ENCODE data around the gene SLC7A10.
"Not testable (repeated sequence)": the region's sequence is repeated elsewhere in the genome, so short reads cannot be mapped to it uniquely, and the experiment has no call there.

The SLC7A10 gene

GRCh38 chr19:33215438-33216197 is 10.0 kb downstream of the SLC7A10 start:
- DNase-seq (ENCODE audit: low read depth): no peak

DNA sequence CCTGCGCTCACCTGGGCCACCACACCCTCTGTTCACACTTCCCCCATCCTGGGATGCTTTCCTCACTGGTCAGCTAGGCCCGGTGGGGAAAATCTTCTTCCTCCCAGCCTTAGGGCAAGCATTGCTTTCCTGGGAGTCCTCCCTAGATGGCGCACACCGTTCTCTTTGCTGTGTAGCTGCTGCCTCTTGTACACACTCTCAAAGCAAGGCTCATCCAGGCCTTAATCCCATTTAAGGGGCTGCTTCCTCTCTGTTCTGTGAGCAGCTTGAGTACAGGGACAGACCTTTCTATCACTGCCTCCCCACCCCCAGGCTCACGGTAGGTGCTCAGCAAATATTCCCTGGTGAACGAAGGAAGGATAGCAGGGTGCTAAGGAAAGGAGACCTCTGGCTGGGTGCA is 11.1 kb downstream of the SLC7A10 start:
- no peak for DNase-seq (ENCODE audit: low read depth)

GRCh38 chr19:33212436-33213172 is 13.0 kb downstream of the SLC7A10 start:
- DNase-seq (ENCODE audit: low read depth): no peak

- DNase-seq (ENCODE audit: low read depth): no peak
Measured at GRCh38 chr19:33211794-33212435, 13.7 kb downstream of the SLC7A10 start.

DNA sequence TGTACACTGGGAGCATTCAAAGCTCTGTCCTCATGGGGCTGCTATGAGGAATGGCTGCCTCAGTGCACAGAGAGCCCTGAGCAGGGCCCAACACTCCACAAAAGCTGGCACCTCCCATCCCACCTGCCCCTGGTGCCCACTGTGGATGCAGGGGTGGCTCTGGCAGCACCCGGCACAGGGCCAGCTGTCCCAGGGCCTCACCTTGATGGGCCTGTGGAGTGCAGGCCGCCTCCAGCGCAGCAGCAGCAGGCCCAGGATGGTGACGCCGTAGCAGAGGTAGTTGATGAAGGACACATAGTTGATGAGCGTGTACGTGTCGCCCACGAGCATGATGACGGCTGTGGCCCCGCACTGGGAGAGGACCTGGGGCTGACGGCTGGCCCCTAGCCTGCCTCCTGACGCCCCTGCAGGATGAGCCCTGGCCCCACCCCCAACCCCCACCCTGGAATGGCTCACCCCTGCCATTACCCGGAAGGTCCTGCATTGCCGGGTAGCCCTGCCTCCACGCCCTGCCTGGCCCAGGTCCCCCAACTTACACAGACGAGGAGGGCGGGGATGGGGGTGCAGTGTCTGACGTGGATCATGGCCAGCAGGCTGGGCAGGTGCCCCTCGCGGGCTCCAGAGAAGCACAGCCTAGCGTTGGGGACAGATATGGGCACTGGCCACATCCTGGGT is 15.2 kb downstream of the SLC7A10 start:
- DNase-seq (ENCODE audit: low read depth): no peak

DNA sequence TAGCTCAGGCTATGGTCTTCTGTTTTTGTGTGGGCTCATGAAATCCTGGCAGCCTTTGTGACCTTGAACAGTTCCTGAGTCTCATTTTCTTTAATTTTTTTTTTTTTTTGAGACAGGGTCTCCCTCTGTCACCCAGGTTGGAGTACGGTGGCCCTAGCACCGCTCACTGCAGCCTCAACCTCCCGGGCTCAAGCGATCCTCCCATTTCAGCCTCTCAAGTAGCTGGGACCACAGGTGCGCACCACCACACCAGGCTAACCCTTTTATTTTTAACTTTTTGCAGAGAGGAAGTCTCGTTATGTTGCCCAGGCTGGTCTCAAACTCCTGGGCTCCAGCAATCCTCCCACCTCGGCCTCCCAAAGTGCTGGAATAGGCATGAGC is 15.8 kb downstream of the SLC7A10 start:
- DNase-seq (ENCODE audit: low read depth): not testable (repeated sequence)

DNA sequence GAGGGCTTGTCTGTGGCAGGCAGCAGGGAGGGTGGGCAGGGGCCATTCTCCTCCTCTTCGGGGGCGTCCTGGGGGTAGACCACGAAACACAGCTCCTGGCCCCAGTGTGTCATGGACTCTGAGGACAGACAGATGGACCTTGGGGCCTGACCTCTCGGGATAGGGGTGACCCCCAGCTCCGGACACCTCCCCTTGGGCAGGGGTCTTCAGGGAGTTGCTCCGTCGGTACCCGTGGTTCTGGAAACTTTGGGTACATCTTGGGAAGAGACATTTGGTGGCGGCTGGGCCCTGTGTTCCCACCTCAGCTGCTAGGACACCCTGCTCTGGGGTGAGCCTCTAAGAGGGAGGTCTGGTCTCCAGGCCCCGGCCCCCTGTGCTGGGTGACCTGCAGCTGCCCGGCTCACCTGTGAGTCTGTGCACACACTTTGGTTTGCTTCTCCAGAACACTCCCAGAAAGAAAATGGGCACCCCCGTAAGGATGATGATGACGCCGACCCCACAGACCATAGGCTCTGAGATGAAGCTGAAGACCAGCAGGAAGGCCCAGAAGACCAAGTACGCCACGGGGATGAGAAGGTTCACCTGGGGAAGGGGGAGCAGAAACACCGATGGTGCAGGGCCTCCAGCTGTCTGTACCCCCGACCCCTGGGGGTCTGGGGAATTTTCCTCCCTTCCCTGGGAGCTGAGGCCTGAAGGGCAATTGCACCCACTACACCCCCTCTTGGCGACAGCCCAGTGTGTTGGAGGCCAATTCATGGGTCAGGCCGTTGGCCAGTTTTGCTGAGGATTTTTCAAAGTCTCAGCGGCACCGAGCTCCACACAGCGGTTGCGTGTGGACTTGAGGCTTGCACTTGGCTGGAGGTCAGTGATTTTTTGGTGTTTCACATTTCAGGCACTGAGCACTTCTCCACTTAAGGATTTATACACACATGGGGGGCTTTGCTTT is 16.5 kb downstream of the SLC7A10 start:
- DNase-seq (ENCODE audit: low read depth): no peak

DNA sequence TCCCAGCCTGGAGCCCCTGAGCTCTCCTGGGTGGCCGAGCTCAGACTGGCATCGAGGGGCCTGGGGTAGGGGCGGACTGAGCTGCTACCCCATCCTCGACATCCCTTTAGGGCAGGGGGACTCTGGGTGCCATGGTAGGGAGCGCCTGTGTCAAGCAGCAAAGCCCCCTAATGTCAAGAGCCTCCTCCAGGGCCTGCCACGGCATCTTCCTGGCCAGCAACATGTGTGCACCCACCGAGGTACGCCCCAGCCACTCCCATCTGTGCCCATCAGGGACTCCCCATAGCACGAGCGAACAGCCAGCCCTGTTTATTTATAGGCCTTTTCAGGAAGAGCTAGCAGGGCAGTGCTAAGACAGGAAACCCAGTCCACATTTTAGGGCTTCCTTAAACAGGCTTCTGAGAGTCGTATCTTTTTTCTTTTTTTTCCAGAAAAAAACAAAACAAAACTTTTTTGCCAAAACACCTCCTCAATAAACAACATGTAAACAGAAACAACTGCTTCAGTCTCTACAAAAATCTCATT is 17.2 kb downstream of the SLC7A10 start:
- no peak for DNase-seq (ENCODE audit: low read depth)

DNA sequence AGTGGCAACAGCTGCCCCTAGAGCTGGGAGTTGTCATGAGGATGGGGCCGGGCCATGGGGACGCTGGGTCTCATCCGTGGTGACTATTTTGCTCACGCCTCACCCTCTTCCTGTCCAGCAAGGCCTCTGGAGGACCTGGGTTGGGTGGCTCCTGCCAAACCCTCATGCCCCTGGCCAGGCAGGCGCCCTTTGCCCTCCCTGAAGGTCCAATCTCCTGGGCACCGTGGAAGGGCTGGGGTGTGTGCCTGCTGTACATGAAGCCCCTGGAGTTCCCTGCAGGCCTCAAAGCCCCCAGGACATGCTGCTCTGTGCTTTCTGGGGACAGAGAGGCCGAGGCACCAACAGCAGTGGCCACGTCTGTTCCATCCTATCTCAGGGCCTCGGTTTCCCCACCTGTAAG is 17.7 kb downstream of the SLC7A10 start:
- no peak for DNase-seq (ENCODE audit: low read depth)

DNA sequence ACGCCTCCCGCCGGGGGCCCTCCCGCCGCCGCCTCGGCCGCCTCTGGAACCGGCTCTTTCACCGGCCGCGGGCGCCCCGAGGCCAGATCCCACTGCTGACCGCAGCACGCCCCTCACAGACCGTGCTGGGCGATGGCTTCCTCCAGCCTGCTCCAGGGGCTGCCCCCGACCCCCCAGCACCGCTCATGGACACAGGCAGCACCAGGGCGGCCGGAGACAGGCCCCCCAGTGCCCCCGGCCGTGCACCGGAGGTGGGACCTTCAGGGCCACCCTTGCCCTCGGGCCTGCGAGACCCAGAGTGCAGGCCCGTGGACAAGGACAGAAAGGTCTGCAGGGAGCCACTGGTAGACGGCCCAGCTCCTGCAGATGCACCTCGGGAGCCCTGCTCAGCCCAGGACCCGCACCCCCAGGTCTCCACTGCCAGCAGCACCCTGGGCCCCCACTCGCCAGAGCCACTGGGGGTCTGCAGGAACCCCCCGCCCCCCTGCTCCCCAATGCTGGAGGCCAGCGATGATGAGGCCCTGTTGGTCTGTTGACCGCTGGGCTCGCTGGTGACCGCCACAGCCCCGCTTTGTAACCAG is 18.5 kb downstream of the SLC7A10 start:
- DNase-seq (ENCODE audit: low read depth): no peak

DNA sequence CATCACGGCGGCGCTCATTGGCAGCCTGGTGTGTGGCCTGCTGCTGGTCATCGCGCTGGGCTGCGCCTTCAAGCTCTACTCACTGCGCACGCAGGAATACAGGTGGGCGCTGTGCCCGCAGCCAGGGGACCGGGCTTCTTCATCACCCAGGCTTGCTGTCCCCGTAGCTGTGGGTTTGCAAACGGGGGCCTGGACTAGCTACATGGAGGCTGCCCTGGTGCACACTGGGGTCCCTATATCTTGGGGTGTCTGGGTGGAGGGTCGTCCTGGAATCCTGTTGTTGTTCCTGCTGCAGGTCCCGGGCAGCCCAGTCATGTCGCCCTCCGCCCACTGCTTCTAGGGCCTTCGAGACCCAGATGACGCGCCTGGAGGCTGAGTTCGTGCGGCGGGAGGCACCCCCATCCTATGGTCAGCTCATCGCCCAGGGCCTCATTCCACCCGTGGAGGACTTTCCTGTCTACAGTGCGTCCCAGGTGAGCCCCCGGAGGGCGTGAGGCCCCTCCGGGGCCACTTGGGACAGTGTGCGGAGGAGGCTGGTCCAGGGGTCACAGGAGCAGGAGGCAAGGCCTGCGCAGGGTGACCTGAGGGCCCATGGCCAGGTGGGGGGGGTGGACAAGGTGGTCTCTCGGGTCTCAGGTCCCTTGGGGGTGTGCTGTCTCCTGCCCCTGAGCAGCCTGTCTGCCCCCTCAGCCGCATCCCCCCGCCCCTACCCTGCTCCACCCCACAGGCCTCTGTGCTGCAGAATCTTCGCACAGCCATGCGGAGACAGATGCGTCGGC is 19.2 kb downstream of the SLC7A10 start:
- DNase-seq (ENCODE audit: low read depth): no peak

DNA sequence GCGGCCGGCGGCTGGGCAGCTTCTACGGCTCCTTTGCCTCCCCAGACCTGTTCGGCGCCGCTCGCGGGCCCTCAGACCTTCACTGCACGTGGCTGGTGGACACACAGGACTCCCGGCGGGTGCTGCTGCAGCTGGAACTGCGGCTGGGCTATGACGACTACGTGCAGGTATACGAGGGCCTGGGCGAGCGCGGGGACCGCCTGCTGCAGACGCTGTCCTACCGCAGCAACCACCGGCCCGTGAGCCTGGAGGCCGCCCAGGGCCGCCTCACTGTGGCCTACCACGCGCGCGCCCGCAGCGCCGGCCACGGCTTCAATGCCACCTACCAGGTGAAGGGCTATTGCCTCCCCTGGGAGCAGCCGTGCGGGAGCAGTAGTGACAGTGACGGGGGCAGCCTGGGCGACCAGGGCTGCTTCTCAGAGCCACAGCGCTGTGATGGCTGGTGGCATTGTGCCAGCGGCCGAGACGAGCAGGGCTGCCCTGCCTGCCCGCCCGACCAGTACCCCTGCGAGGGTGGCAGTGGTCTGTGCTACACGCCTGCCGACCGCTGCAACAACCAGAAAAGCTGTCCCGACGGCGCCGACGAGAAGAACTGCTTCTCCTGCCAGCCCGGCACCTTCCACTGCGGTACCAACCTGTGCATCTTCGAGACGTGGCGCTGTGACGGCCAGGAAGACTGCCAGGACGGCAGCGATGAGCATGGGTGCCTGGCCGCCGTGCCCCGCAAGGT is 20.0 kb downstream of the SLC7A10 start:
- no peak for DNase-seq (ENCODE audit: low read depth)

DNA sequence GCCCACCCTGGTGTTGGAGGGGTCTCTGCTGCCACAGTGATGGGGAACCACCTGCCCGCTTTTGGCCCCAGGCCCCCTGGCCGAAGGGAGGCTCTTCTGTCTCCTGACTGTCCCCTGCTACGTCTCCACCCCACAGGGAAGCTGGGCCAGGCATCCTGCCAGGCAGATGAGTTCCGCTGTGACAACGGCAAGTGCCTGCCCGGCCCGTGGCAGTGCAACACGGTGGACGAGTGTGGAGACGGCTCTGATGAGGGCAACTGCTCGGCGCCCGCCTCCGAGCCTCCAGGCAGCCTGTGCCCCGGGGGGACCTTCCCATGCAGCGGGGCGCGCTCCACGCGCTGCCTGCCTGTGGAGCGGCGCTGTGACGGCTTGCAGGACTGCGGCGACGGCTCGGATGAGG is 20.5 kb downstream of the SLC7A10 start:
- no peak for DNase-seq (ENCODE audit: low read depth)

DNA sequence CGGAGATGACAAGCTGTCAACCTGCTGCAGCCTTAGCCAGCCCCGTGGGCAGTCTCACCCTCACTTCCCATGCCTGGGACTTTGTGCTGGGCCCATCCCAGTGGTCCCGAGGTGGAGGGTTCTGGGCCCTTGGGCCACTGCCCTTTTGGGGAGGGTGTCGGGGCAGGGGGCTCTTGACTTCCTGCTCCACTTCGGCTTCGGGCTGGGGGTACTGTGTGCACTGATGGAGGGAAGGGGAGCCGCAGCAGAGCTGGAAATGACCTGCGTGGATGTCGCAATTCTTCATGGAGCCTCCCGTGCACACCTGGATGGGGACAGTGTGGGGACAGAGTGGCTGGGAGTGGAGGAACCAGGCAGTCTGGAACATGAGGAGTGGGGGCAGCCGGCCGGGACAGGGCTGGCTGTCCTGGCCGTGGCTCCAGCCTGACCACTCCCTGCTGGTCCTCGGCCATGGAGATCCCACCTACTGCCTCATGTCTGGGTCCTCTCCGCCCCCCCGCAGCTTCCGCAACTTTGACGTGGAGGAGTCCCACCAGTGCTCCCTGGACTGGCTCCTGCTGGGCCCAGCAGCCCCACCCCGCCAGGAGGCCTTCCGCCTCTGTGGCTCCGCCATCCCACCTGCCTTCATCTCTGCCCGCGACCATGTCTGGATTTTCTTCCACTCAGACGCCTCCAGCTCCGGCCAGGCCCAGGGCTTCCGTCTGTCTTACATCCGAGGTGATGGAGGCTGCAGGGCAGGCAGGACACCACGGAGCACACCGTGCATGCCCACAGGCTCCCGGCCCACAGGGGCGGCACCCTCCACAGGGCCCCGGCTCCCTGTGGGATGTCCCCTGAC is 21.3 kb downstream of the SLC7A10 start:
- DNase-seq (ENCODE audit: low read depth): no peak

- DNase-seq (ENCODE audit: low read depth): no peak
Measured at GRCh38 chr19:33203529-33203928, 22.1 kb downstream of the SLC7A10 start.

- no peak for DNase-seq (ENCODE audit: low read depth)
Measured at GRCh38 chr19:33202546-33203507, 22.8 kb downstream of the SLC7A10 start.

DNA sequence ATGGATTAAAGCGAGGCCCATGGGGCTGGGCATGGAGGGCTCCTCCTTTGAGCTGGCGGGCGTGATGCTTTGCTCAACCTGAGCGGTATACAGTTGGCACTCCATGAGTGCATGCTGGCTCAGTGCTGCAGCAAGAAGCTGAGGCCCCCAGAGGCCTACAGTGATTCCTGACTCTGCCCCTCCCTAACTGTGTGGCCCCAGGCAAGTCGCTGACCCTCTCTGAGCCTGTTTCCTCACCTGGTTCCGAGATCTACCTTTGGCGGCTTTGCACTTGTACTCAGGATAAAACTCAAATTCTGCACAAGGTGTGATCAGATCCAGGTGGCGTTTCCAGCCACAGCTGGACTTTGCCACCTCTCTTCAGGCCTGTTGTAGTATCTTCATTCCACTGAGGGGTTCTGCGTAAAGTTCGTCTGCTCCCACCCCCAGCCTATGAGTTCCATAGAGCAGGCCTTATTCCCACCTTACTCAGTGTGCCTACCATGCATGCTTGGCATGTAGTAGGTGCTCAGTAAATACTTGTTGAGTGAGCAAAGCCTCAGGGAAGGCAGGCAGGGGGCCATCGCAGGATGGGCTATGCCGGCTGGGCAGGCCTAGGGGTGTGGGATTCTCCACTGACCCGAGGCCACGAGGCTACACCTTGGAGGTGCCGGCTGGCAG is 23.6 kb downstream of the SLC7A10 start:
- DNase-seq (ENCODE audit: low read depth): no peak

Data from stimulated activated CD8-positive, alpha-beta memory T cell treated with anti-CD3 and anti-CD28 coated beads, Interleukin-12 subunit alpha, Interleukin-12 subunit beta, amount 100 ng/mL, for 4 hours (primary cell).